GM18498 (cell line): ENCODE results near the gene UQCRC2.
"Not testable (repeated sequence)": the region's sequence is repeated elsewhere in the genome, so short reads cannot be mapped to it uniquely, and the experiment has no call there.

Experiments
- ATAC-seq: cut with Tn5 transposase; IDR thresholded peaks from one replicate; pipeline ENCODE4 v1.9.1; 2021; ENCODE audit warnings: mild to moderate bottlenecking, moderate library complexity; ENCODE audit not compliant: unreplicated experiment

The UQCRC2 gene

GRCh38 chr16:21952793-21953540 is at the start of gene UQCRC2:
Gene UQCRC2, plus strand, starts transcription at chr16:21953361. Its CDS starts 63 bp downstream, at chr16:21953424.
- peak; percentile 90 for ATAC-seq

GRCh38 chr16:21932650-21933049 is 20.5 kb upstream of the UQCRC2 start:
- ATAC-seq: not testable (repeated sequence)

GRCh38 chr16:21933316-21933715 is 19.8 kb upstream of the UQCRC2 start:
- not testable (repeated sequence) for ATAC-seq

- ATAC-seq: not testable (repeated sequence)
Observed at GRCh38 chr16:21933790-21934189, 19.4 kb upstream of the UQCRC2 start.

- not testable (repeated sequence) for ATAC-seq
Observed at GRCh38 chr16:21936216-21936615, 16.9 kb upstream of the UQCRC2 start.

GRCh38 chr16:21937336-21937829 is 15.8 kb upstream of the UQCRC2 start:
- no peak for ATAC-seq

- no peak for ATAC-seq
Observed at GRCh38 chr16:21940570-21940969, 12.6 kb upstream of the UQCRC2 start.

GRCh38 chr16:21943571-21943970 is 9.6 kb upstream of the UQCRC2 start:
- ATAC-seq: no peak

GRCh38 chr16:21946889-21947635 is 6.1 kb upstream of the UQCRC2 start:
- no peak for ATAC-seq

- ATAC-seq: no peak
Observed at GRCh38 chr16:21949713-21950260, 3.4 kb upstream of the UQCRC2 start.

- no peak for ATAC-seq
Observed at GRCh38 chr16:21950782-21951521, 2.2 kb upstream of the UQCRC2 start.

- ATAC-seq: peak; percentile 41
Observed at GRCh38 chr16:21952040-21952792, 945 bp upstream of the UQCRC2 start.

- ATAC-seq: no peak
Observed at GRCh38 chr16:21953541-21953902, 361 bp downstream of the UQCRC2 start.

- no peak for ATAC-seq
Observed at GRCh38 chr16:21957714-21958346, 4.7 kb downstream of the UQCRC2 start.

GRCh38 chr16:21959050-21959449 is 5.9 kb downstream of the UQCRC2 start:
- no peak for ATAC-seq

GRCh38 chr16:21962475-21962874 is 9.3 kb downstream of the UQCRC2 start:
- ATAC-seq: no peak

- no peak for ATAC-seq
Observed at GRCh38 chr16:21963887-21964286, 10.7 kb downstream of the UQCRC2 start.

- no peak for ATAC-seq
Observed at GRCh38 chr16:21964353-21964752, 11.2 kb downstream of the UQCRC2 start.

- ATAC-seq: no peak
Observed at GRCh38 chr16:21971856-21972255, 18.7 kb downstream of the UQCRC2 start.

GRCh38 chr16:21973945-21974344 is 20.8 kb downstream of the UQCRC2 start:
- ATAC-seq: no peak
